OCI-LY1 (cell line): Measurements from ENCODE around the gene TGM2.

ENCODE experiments used
- EZH2 ChIP-seq: fragments of 200-600 bp; sonication (generic), shearing (Covaris generic); IDR thresholded peaks from 2 replicates; pipeline ENCODE4 v1.8.0; 2017; ENCODE audit warnings: borderline replicate concordance, mixed run types, mild to moderate bottlenecking, antibody characterized with exemption, low read length, moderate library complexity, mixed read lengths
- TF ChIP-seq, protein P1 (sequence below): fragments of 200-600 bp; sonication (generic), shearing (Covaris generic); IDR thresholded peaks from 2 replicates; pipeline ENCODE4 v1.5.1; 2017; ENCODE audit warnings: mild to moderate bottlenecking, antibody characterized with exemption, low read length, moderate library complexity, mixed read lengths

DNA sequence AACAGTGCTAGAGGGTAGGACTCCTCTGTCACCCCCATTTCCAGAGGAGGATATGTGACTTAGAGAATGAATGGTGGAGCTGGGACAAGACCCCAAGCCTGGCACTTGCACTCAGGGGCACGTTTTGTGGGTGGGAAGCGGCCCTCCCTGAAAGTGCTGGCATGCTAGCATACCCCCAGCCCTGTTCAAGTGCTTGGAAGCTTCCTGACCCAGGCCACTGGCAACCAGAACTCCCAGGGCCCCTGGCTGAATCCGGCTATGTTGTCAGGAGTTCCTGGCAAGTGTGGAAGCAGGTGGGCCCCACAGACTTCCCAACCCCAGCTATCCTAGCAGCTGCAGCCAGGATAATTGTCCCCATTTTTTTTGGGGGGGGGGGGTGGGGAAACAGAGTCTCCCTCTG, 35.6 kb upstream of the TGM2 start:
- TF ChIP-seq, protein P1, sequence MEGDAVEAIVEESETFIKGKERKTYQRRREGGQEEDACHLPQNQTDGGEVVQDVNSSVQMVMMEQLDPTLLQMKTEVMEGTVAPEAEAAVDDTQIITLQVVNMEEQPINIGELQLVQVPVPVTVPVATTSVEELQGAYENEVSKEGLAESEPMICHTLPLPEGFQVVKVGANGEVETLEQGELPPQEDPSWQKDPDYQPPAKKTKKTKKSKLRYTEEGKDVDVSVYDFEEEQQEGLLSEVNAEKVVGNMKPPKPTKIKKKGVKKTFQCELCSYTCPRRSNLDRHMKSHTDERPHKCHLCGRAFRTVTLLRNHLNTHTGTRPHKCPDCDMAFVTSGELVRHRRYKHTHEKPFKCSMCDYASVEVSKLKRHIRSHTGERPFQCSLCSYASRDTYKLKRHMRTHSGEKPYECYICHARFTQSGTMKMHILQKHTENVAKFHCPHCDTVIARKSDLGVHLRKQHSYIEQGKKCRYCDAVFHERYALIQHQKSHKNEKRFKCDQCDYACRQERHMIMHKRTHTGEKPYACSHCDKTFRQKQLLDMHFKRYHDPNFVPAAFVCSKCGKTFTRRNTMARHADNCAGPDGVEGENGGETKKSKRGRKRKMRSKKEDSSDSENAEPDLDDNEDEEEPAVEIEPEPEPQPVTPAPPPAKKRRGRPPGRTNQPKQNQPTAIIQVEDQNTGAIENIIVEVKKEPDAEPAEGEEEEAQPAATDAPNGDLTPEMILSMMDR: no peak
- TF ChIP-seq EZH2: no peak
